NCI-H187 (cell line): Measurements from ENCODE around the gene CST3.
"Not testable (repeated sequence)": the region's sequence is repeated elsewhere in the genome, so short reads cannot be mapped to it uniquely, and the experiment has no call there.

Experiments used
- DNase-seq, 2 experiments: peaks; one replicate each; lab custom pipeline; 2025; lab: John Stamatoyannopoulos, UW

Gene CST3

DNA sequence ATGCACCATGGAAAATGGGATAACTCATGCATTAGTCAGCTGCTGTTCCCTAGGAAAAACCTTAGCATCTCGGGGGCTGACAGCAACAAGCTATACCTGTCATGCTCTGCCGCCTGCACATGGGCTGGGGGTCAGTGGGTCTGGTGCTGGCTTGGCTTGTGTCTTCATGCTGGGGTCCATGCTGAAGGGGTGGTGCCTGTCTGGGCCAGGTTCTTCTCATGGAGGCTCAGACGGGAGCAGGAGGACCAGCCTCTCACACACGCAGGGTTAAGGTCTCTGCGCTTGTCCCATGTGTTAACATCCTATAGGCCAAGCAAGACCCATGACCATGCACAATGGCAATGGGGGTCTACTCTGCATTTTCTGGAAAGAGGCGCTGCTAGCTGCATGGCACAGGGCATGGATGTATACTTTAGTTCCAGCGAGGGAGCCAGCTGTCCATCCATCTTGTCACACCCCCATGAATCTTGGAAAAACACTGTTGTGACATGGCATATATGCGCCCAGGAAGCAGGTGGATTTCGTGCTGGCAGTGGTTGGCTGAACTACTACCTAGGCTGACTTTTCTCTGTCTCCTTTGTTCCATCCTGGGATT is 24.6 kb upstream of the CST3 start:
- no peak for DNase-seq

DNA sequence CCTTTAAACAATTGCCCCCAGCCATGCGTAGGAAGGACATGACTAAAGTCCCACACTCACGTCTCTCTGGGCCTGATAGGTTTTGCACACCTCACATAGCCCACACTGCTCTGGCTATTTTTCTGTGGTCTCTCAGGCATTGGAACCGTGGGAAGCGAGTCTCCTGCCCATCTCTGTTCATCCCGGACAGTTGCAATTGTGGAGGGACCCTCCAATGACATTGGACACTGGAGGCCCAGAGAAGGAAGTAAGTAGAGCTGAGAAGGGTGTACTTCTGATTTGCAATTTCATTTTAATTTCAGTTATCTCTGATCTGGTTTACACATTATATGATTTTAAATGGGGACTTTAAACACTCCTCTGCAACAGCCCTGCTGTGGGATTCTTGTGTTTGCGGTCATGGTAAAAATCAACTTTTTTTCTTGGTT is 23.3 kb upstream of the CST3 start:
- no peak for DNase-seq

DNA sequence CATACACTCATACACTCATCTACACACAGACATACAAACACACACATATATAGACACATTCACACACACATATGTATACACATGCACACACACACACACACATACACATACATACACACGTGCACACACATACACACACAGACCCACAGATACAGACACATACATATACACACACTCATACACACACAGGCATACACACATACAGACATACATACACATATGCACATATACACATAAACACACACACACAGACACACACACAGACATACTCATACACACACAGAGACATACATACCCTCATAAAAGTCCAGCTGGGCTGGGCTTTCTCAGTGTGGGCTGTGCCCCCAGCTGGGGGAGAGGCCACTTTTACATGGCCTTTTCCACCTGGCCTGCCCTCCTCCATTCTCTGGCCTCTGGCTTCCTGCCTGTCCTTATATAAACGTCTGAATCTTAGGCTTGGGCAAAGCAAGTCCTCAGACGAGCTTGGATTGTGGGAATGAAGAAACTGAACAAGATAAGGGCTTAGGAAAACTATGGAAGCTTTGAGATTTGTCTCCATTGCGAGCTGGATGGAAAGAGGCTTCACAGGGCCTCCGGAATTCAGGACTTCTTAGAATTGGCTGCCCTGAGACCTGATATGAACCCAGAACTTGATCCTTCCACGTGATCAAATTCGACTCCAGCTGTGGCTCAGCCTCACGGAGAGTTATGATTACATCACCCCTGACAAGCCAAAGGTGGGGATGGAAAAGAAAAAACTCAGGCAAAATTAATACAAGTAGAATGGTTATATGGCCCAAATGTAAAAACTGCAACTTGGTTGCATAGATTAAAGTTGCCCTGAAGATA is 22.5 kb upstream of the CST3 start:
- no peak for DNase-seq

DNA sequence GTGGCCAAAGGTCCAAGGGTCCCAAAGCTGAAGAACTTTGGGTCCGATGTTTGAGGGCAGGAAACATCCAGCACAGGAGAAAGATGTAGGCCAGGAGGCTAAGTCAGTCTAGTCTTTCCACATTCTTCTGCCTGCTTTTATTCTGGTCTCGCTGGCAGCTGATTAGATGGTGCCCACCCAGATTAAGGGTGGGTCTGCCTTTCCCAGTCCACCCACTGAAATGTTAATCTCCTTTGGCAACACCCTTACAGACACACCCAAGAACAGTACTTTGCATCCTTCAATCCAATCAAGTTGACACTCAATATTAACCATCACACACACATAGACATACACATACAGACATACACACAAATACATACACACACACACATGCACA is 21.8 kb upstream of the CST3 start:
- DNase-seq, result not testable (repeated sequence)

DNA sequence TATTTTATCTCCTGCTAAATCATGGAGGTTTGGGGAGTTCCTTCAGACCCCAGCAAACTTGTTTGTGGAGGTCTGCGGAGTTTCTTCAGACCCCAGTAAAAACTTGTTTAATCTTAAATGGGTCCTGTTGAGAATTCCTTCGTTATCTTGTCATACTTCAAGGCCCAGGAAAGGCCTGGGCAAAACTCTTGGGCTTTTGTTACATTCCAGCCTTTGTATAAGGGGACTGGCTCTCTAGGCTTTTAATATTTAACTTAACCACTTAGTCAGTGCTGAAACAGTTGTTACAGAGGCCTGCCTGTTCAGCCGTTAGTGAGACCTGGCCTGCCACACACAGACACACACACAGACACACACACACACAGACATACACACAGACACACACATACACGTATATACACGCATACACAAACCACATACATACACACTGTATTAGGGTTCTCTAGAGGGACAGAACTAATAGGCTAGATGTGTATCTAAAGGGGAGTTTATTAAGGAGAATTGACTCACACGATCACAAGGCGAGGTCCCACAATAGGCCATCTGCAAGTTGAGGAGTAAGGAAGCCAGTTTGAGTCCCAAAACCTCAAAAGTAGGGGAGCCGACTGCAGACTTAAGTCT is 21.3 kb upstream of the CST3 start:
- no peak for DNase-seq

DNA sequence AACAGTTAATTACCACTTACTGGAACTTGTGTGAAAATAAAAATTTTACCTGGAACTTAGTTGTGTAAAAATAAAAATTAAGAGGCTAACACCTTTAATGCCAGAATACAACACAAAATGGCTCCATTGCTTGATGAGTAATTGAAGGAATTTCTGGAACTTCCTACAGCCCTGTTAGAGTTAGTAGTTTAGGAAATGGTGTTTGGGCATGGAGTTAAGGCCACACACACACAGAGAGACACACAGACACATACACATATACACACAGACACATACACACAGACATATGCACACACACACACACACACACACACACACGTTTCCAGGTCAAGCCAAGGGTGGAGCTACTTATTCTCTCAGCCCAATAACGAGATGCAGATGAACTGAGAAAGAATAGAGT is 20.6 kb upstream of the CST3 start:
- DNase-seq, result no peak

DNA sequence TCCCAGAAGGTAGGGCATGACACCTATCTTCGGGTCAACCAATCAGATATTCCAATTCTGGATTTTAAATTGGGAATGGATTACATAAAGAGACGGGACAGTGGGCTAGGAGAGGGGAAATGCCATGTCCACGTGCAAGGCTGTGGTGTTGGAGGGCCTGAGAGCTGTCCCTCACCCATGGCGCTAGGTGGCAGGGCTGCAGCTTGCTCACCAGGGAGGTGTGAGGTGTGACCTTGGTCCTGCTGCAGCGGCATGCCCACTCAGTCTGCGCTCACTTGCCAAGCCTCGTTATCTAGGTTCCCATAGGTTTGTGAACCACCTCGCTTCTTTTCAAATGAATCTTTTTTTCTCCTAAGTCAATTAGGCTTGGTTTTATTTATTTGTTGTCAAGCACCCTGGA is 19.4 kb upstream of the CST3 start:
- no peak for DNase-seq

DNA sequence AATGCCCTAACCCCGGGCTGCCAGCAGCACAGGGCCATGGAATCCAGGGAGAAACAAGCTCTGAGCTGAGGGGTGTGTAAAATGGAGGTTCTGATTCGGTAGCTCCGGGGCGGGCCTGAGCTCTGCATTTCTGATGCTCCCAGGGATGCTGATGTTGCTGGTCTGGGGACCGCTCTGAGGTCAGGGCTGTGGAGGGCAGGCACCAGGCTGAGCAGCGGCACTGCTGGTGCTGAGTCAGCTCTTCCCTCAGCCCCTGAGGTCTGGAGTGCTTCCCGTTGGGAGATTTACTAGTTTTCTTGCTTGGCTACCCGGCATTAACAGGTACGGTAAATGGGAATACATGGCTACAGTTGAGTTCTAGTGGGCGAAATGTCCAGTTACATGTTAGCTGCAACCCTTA is 18.6 kb upstream of the CST3 start:
- DNase-seq, result no peak

DNA sequence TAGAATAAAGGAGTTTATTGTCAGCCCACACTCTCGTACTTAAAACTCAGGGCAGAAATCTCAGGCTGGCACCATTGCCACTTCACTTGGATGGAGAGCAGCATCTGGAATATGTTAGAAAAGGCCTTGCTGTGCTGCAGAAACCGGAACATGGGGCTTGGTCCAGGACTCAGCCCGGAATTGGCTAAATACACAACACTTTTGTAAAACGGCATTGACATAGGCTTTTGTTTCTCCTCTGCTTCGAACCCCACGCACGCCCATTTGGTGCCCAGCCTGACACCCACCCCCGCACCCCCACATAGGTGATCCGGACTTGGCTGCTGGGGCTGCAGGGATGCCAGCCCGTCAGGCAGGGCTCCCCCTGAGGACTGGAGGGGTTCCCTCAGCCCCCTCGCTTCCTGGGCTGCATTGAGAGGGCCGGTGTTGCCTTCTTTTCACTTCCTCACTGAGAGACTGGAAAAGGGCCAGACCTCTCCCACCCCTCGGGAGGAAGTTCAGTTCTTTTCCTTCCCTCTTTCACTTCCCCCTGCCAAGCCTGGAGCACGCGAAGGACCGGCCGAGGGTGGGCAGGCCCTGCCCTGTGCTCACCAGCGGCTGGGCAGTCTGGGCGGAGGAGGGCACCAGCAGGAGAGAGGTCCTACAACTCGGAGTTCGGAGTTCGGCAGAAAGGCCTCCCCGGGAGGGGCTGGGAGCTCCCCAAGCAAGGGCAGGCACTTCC is 17.9 kb upstream of the CST3 start:
- no peak for DNase-seq

DNA sequence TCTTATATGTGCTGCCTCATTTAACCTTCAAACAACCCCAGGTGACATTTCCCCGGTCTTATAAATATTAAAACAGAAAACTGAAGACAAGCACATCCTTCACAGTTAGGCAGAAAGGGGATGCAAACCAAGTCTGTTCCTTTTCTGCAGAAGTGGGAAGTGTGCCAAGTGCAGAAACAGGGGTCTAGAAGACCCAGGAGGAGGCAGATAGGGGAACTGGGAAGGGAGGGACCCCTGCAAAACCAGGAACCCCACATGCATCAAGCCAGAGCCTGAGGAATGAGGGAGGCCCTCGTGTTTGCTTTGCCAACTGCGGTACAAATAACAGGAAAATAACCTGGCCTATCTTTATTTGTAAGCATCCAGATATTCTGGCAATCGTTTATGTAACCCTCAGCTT is 17.0 kb upstream of the CST3 start:
- DNase-seq, result no peak

DNA sequence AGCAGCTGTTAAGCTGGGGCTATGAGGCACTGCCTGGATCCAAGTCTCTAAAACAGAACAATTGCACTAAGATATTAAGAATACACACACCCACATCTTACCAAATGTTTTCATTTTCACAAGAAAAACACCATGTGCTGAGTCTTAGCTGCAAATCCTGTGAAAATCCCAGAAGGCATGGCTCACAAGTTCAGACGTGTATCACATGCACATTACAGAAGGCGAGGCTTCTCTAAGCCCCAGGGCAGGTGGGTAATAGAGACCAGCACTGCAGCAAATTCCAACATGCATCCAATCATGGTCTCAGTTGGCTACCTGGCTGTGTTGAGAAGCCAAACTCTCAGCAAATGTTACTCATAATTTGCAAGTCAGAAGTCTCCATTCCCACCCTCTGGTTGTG is 16.2 kb upstream of the CST3 start:
- no peak for DNase-seq

DNA sequence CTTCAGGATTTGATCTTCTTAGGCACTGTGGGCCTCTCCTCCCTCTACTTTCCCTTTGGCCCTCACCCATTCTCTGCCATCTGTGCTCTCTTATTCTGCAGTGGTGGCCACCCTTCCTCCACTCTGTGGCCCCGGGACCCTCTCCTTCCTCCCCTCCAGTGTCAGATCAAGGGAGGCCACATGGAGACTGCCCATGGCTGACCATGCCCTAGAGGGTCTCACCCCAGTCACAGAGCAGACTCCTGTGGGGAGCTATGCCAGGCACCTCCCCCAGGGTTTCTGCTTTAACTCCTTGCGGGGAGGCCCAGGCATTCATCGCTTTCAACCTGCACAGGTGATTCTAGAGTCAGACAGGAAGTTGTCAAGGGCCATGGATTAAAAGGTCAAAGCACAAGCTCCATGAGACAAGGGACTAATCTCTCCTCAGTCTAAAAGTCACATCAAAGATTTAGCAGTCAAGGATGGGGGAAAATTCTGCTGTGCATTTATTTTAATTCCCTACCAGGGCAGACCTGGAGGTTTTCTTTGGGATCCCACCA is 15.7 kb upstream of the CST3 start:
- DNase-seq, result no peak

DNA sequence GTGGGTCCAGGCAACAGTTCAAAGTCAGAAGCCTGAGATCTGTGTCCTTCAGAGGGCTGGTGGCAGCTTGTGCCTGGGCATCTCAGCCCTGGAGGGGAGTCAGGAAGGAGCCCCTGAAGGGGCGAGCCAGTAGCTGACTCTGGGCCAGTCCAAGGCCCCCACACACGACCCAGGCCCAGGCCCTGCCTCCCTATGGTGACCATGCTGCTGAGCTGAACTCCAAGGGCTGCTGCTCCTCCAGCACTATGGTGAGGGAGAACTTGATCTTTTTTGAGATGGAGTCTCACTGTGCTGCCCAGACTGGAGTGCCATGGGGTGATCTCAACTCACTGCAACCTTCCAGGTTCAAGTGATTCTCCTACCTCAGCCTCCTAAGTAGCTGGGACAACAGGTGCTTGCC is 15.2 kb upstream of the CST3 start:
- DNase-seq, result no peak

DNA sequence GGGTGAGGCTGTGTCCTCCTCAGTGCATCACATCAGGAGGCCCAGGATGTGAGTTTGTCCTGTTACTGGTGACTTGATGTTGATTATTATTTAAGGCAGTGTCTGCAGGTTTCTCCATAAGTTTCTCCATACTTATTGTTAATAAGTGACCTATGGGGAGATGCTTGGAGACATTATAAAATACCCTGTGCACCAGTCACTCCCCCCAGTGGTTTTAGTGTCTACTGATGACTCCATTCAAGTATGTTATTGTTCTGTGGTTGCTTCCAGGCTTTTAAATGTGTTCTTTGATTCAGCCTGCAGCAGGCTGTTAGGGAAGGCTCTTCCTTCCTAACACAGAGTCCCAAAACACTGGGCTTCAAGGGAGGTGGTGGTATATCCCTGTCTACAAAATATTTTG is 14.6 kb upstream of the CST3 start:
- no peak for DNase-seq

DNA sequence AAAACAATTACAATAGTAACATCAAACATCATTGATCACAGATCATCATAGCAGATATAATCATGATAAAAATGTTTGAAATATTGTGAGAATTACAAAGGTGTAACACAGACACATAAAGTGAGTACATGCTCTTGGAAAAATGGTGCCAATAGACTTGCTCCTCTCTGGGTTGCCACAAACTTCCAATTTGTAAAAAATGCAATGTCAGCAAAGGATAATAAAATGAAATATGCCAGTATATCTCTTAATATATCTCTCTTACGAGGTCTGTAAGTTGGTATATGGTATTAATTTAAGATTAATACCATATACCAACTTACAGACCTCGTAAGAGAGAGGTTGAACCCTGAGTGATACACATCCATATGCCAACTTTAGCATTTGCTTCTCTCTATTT is 13.4 kb upstream of the CST3 start:
- DNase-seq, result no peak

DNA sequence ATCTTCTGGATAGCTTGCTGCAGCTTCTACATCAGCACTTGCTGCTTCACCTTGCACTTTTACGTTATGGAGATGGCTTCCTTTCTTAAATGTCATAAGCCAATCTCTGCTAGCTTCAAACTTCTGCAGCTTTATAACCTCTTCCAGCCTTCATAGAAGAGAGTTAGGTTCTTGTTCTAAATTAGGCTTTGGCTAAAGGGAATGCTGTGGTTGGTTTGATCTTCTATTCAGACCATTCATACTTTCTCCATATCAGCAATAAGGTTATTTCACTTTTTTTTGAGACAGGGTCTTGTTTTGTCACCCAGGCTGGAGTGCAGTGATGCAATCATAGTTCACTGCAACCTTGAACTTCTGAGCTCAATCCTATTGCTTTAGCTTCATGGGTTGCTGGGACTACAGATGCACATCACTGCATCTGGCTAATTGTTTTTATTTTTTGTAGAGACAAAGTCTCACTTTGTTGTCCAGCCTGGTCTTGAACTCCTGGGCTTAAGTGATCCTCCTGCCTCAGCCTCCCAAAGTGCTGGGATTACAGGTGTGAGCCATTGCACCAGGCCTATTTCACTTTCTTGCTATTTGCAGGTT is 12.2 kb upstream of the CST3 start:
- no peak for DNase-seq

DNA sequence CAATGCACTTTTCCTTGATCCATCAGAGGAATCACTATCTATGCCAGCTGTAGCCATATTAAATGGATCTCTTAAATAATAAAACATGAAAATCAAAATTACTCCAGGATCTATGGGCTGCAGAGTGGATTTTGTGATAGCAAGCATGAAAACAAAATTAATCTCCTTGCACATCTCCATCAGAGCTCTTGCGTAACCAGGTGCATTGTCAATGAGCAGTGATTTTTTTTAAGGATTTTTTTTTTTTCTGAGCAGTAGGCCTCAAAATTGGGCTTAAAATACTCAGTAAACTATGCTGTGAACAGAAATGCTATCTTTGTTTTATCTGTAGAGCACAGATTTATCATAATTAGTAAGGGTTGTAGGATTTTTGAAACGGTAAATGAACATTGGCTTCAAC is 11.5 kb upstream of the CST3 start:
- no peak for DNase-seq

DNA sequence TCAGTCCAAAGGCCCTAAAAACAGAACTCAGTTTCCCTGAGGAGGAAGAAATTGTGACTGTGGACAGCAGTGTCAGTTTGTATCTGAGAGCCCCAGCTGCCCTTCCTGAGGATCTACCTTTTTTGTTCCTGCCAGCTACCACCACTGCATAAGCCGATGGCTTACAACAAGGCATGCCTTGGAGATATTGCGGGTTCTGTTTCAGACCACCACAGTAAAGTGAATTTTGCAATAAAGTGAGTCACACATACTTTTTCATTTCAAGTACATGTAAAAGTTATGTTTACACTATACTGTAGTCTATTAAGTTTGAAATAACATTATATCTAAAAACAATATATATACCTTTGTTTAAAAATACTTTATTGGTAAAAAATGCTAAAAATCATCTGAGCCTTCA is 9.6 kb upstream of the CST3 start:
- no peak for DNase-seq

DNA sequence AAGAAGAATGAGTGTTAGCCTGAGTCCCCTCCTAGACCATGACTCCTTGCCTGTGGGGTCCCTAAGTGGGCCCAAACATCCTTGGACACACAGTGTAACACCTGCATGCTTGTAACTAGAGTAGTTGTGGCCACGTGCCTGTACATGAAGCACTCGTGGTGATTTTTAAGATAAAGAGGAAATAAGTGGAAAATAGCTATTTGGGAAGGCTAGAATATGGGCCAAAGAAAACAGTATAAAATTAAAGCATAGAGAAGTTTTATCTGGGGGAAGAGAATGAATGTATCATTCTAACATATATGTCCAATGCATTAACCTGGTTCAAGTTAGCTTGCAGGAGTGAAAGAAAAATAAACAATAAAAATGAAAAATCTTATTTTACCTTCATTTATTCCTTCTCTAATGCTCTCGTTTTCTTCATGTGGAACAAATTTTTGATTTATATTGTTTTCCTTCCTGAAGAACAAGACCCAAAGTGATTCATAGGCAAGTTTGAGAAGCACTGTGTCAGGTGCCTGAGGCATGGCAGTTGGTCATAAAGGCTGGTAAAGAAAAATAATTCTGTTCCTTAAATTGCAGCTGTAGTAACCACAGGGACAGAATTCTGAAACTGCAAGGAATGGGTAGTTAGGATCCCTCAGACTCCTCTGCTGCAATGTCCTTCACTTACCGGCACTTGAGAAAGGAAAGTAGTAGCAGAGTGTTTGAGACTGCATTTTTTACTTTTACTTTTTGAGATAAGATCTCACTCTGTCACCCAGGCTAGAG is 8.5 kb upstream of the CST3 start:
- no peak for DNase-seq

DNA sequence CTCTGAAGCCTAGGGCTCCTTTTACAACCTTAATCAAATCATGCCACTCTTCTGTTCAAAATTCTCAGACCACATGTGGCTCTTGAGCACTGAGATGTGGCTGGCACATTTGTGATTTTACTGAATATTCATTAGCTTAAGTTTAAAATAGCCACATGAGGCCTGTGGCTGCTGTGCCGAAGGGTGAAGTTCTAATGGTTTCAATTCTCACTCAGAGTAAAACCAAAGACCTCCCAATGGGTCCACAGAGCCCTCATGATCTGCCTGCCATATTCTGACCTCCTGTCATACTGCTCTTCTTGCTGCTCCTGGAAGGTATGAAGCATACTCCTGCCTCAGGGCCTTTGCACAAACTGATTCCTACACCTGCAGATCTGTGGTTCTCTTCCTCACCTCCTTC is 7.8 kb upstream of the CST3 start:
- DNase-seq, result no peak

DNA sequence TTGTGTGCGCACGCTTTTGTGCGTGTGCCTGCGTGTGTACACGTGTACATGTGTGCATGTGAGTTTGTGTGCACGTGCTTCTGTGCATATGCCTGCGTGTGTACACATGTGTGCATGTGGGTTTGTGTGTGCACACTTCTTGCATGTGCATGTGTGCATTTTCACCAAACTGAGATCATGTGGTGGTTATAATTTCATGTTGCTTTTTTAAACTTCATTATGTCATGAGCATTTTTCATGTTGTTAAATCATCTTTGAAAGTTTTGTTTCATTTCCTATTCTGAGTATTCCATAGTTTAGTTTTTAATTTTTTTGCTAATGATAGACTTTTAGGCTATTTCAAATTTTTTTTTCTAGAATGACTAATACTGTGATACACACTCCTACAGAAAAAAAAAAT is 6.4 kb upstream of the CST3 start:
- no peak for DNase-seq
